Effector memory CD8-positive, alpha-beta T cell (primary cell): Measurements from ENCODE around the gene BRF1.
A peak's percentile ranks its signal among the peaks of the same experiment; 100 is the strongest.

Experiments used
- ATAC-seq: fragments of 150-1000 bp; cut with Tn5 transposase; replicated peaks from 2 replicates; pipeline ENCODE4 v1.10.0; 2021; ENCODE audit warnings: mild to moderate bottlenecking, moderate library complexity
- DNase-seq, 3 experiments: peaks; one replicate each; pipeline ENCODE4 v3.0.0; 2021
- H3K27ac Mint-ChIP-seq, 2 donors: one replicate each; pipeline ENCODE4 v1.8.0; 2022; ENCODE audit warnings: mild to moderate bottlenecking in 2 of 2, mixed read lengths in 2 of 2, moderate library complexity in 2 of 2
- H3K27me3 Mint-ChIP-seq, 2 donors: one replicate each; pipeline ENCODE4 v1.8.0; 2022; ENCODE audit warnings: mixed read lengths in 2 of 2
- H3K36me3 Mint-ChIP-seq: one replicate; pipeline ENCODE4 v1.8.0; 2022; ENCODE audit warnings: mild to moderate bottlenecking, moderate library complexity, mixed read lengths; ENCODE audit not compliant: insufficient read depth
- H3K4me1 Mint-ChIP-seq, 2 donors: one replicate each; pipeline ENCODE4 v1.8.0; 2022; ENCODE audit warnings: low read depth in 2 of 2, mixed read lengths in 2 of 2
- H3K4me3 Mint-ChIP-seq, 2 donors: one replicate each; pipeline ENCODE4 v1.8.0; 2022; ENCODE audit warnings: mild to moderate bottlenecking in 2 of 2, mixed read lengths in 2 of 2, moderate library complexity in 2 of 2
- H3K9me3 Mint-ChIP-seq, 2 donors: one replicate each; pipeline ENCODE4 v1.8.0; 2022; ENCODE audit warnings: mixed read lengths in 2 of 2

The BRF1 gene

DNA sequence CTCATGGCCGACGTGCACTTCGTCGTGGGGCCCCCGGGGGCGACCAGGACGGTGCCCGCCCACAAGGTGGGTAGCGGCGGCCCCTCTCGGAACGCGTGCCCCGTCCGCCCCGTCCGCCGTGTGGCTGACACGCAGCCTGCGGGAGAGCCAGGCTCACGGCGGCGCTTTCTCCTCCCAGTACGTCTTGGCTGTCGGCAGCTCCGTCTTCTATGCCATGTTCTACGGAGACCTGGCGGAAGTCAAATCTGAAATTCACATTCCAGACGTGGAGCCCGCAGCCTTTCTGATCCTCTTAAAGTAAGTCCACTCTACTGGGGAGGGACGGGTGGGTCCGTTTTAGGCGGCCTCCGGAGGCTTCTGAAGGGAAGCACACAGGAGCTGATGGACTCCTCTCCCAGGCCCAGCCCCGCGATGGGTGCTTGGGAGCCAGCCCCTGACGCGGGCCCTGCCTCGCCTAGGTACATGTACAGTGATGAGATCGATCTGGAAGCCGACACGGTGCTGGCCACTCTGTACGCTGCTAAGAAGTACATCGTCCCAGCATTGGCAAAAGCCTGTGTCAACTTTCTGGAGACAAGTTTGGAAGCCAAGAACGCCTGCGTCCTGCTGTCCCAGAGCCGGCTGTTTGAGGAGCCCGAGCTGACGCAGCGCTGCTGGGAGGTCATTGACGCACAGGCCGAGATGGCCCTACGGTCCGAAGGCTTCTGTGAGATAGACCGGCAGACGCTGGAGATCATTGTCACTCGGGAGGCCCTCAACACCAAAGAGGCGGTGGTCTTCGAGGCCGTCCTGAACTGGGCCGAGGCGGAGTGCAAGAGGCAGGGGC, 51.4 kb downstream of the BRF1 start:
- Mint-ChIP-seq H3K4me3 (peak overlapping the region; percentile 71 to 74), H3K4me1 (peaks cover 21 to 27% of the 10 kb centered on the region in 2 donors), H3K9me3 (no peaks in the 10 kb centered on the region), H3K27me3 (no peaks in the 10 kb centered on the region), H3K27ac (peak overlapping the region; percentile 62 to 73), H3K36me3 (peaks cover 33% of the 10 kb centered on the region)
- DNase-seq (no peak), ATAC-seq (no peak)

GRCh38 chr14:105248368-105249181, 52.2 kb downstream of the BRF1 start, which contains the start of gene BTBD6:
BTBD6 (plus strand) TSS chr14:105248533; CDS start chr14:105248712, 179 bp downstream.
- H3K9me3 Mint-ChIP-seq, result no peaks in the 10 kb centered on the region
- ATAC-seq (peak; percentile 90), DNase-seq (peak; percentile 84 to 88 (median 88))
- peaks cover 28% of the 10 kb centered on the region for H3K36me3 Mint-ChIP-seq
- H3K27me3 Mint-ChIP-seq, result no peaks in the 10 kb centered on the region
- peak within 1 kb of the TSS; percentile 62 to 74 for H3K27ac Mint-ChIP-seq
- H3K4me3 Mint-ChIP-seq, result peak within 1 kb of the TSS; percentile 80 to 83
- peaks cover 24 to 30% of the 10 kb centered on the region in 2 donors for H3K4me1 Mint-ChIP-seq

GRCh38 chr14:105247715-105248367, 53.0 kb downstream of the BRF1 start:
- peak overlapping the region; percentile 38 to 74 for H3K27ac Mint-ChIP-seq

GRCh38 chr14:105247026-105247425, 53.8 kb downstream of the BRF1 start:
- H3K36me3 Mint-ChIP-seq, result peaks cover 24% of the 10 kb centered on the region
- H3K4me3 Mint-ChIP-seq, result peak overlapping the region; percentile 80 to 83
- no peaks in the 10 kb centered on the region for H3K27me3 Mint-ChIP-seq
- peaks cover 23 to 30% of the 10 kb centered on the region in 2 donors for H3K4me1 Mint-ChIP-seq
- no peaks in the 10 kb centered on the region for H3K9me3 Mint-ChIP-seq
- peak overlapping the region in 1 of 2 donors; percentile 38 for H3K27ac Mint-ChIP-seq
- no peak for ATAC-seq
- no peak for DNase-seq

More at GRCh38 chr14:105247715-105248367, 53.0 kb downstream of the BRF1 start:
- Mint-ChIP-seq H3K27me3 (no peaks in the 10 kb centered on the region), H3K36me3 (peaks cover 24% of the 10 kb centered on the region), H3K9me3 (no peaks in the 10 kb centered on the region), H3K4me3 (peak overlapping the region; percentile 80 to 83), H3K4me1 (peaks cover 23 to 30% of the 10 kb centered on the region in 2 donors)
- no peak for DNase-seq
- ATAC-seq, result no peak

DNA sequence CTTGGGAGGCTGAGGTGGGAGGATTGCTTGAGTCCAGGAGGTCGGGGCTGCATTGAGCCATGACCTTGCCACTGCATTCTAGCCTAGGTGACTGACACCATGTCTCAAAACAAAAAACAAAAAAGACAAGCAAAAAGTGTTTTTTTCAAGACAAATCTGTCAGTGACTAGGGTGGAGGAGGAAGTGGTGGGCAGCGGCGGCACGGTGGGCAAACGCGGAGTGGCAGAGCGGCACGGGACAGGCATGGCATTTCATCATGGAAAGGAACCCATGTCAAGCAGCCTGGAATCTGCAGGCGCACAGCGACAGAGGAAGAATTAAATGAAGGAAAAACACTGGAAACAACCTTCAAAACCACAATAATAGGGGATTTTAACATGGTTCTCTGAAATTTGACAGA, 56.5 kb downstream of the BRF1 start:
- Mint-ChIP-seq H3K27ac (no peak overlapping the region), H3K4me1 (peaks cover 13 to 23% of the 10 kb centered on the region in 2 donors)

GRCh38 chr14:105241641-105242040, 59.2 kb downstream of the BRF1 start:
- Mint-ChIP-seq H3K36me3 (no peaks in the 10 kb centered on the region), H3K4me1 (peaks cover 5 to 13% of the 10 kb centered on the region in 2 donors), H3K27ac (no peak overlapping the region), H3K4me3 (no peak overlapping the region), H3K9me3 (no peaks in the 10 kb centered on the region), H3K27me3 (no peaks in the 10 kb centered on the region)
- ATAC-seq, result no peak
- DNase-seq, result no peak

More for the DNA sequence above, 56.5 kb downstream of the BRF1 start:
- H3K36me3 Mint-ChIP-seq, result peaks cover 7% of the 10 kb centered on the region
- no peaks in the 10 kb centered on the region for H3K27me3 Mint-ChIP-seq
- H3K9me3 Mint-ChIP-seq, result no peaks in the 10 kb centered on the region
- H3K4me3 Mint-ChIP-seq, result no peak overlapping the region
- DNase-seq (no peak), ATAC-seq (no peak)

- Mint-ChIP-seq H3K4me3 (no peak overlapping the region), H3K27me3 (no peaks in the 10 kb centered on the region), H3K27ac (no peak overlapping the region), H3K9me3 (no peaks in the 10 kb centered on the region), H3K36me3 (no peaks in the 10 kb centered on the region), H3K4me1 (peaks cover 5 to 12% of the 10 kb centered on the region in 2 donors)
- no peak for DNase-seq
- ATAC-seq, result no peak
Observed at GRCh38 chr14:105240811-105241576, 59.8 kb downstream of the BRF1 start.

GRCh38 chr14:105229099-105229655, 71.6 kb downstream of the BRF1 start:
- H3K27ac Mint-ChIP-seq, result peak overlapping the region in 1 of 2 donors; percentile 12
- no peaks in the 10 kb centered on the region for H3K9me3 Mint-ChIP-seq
- ATAC-seq, result no peak
- peaks cover 23% of the 10 kb centered on the region for H3K36me3 Mint-ChIP-seq
- H3K4me3 Mint-ChIP-seq, result no peak overlapping the region
- DNase-seq, result no peak
- H3K27me3 Mint-ChIP-seq, result no peaks in the 10 kb centered on the region
- no peaks in the 10 kb centered on the region for H3K4me1 Mint-ChIP-seq

GRCh38 chr14:105228562-105228961, 72.2 kb downstream of the BRF1 start:
- H3K27me3 Mint-ChIP-seq, result no peaks in the 10 kb centered on the region
- H3K27ac Mint-ChIP-seq, result peak overlapping the region in 1 of 2 donors; percentile 12
- ATAC-seq, result no peak
- no peak overlapping the region for H3K4me3 Mint-ChIP-seq
- peaks cover 23% of the 10 kb centered on the region for H3K36me3 Mint-ChIP-seq
- no peaks in the 10 kb centered on the region for H3K4me1 Mint-ChIP-seq
- no peak for DNase-seq
- no peaks in the 10 kb centered on the region for H3K9me3 Mint-ChIP-seq

- no peaks in the 10 kb centered on the region for H3K27me3 Mint-ChIP-seq
- no peak for DNase-seq
- H3K4me3 Mint-ChIP-seq, result no peak overlapping the region
- H3K36me3 Mint-ChIP-seq, result peaks cover 28% of the 10 kb centered on the region
- H3K27ac Mint-ChIP-seq, result peak overlapping the region in 1 of 2 donors; percentile 5
- ATAC-seq, result no peak
- no peaks in the 10 kb centered on the region for H3K4me1 Mint-ChIP-seq
- no peaks in the 10 kb centered on the region for H3K9me3 Mint-ChIP-seq
Observed at GRCh38 chr14:105227346-105227745, 73.5 kb downstream of the BRF1 start.

- H3K27ac Mint-ChIP-seq, result no peak overlapping the region
- H3K9me3 Mint-ChIP-seq, result no peaks in the 10 kb centered on the region
- no peak for ATAC-seq
- peaks cover 29% of the 10 kb centered on the region for H3K36me3 Mint-ChIP-seq
- DNase-seq, result no peak
- H3K4me3 Mint-ChIP-seq, result no peak overlapping the region
- H3K4me1 Mint-ChIP-seq, result peaks cover 0 to 2% of the 10 kb centered on the region in 2 donors
- H3K27me3 Mint-ChIP-seq, result no peaks in the 10 kb centered on the region
Observed at GRCh38 chr14:105226198-105226597, 74.6 kb downstream of the BRF1 start.

- peak overlapping the region in 1 of 2 donors; percentile 49 for H3K27ac Mint-ChIP-seq
- peaks cover 31% of the 10 kb centered on the region for H3K36me3 Mint-ChIP-seq
Observed at GRCh38 chr14:105224845-105225570, 75.8 kb downstream of the BRF1 start.

More at GRCh38 chr14:105224845-105225570, 75.8 kb downstream of the BRF1 start:
- no peak for DNase-seq
- H3K27me3 Mint-ChIP-seq, result no peaks in the 10 kb centered on the region
- H3K9me3 Mint-ChIP-seq, result no peaks in the 10 kb centered on the region
- no peak overlapping the region for H3K4me3 Mint-ChIP-seq
- ATAC-seq, result no peak
- peaks cover 0 to 2% of the 10 kb centered on the region in 2 donors for H3K4me1 Mint-ChIP-seq
